ENCODE data around the gene MISP3.

MISP3 gene

GRCh38 chr19:14102756-14103155 lies 30.2 kb downstream of the MISP3 start:
- no peak for DNase-seq (ENCODE audit: low spot score)

GRCh38 chr19:14103310-14103709 lies 30.7 kb downstream of the MISP3 start:
- DNase-seq (ENCODE audit: low spot score), result no peak

- DNase-seq (ENCODE audit: low spot score), result no peak
Measured at GRCh38 chr19:14105680-14106079, 33.1 kb downstream of the MISP3 start.

- DNase-seq (ENCODE audit: low spot score), result no peak
Measured at GRCh38 chr19:14106840-14107239, 34.3 kb downstream of the MISP3 start.

GRCh38 chr19:14107581-14108461 lies 35.2 kb downstream of the MISP3 start:
- no peak for DNase-seq (ENCODE audit: low spot score)

- DNase-seq (ENCODE audit: low spot score), result no peak
Measured at GRCh38 chr19:14110650-14111049, 38.1 kb downstream of the MISP3 start.

GRCh38 chr19:14111486-14111885 lies 38.9 kb downstream of the MISP3 start:
- DNase-seq (ENCODE audit: low spot score), result no peak

- DNase-seq (ENCODE audit: low spot score), result peak; percentile 71
Measured at GRCh38 chr19:14112051-14112808, 39.6 kb downstream of the MISP3 start.

GRCh38 chr19:14112809-14113385 lies 40.3 kb downstream of the MISP3 start:
- DNase-seq (ENCODE audit: low spot score), result peak; percentile 61

- no peak for DNase-seq (ENCODE audit: low spot score)
Measured at GRCh38 chr19:14113762-14114414, 41.3 kb downstream of the MISP3 start.

GRCh38 chr19:14114439-14114838 lies 41.9 kb downstream of the MISP3 start:
- no peak for DNase-seq (ENCODE audit: low spot score)

GRCh38 chr19:14114854-14115253 lies 42.3 kb downstream of the MISP3 start:
- DNase-seq (ENCODE audit: low spot score), result peak; percentile 69

GRCh38 chr19:14115756-14116155 lies 43.2 kb downstream of the MISP3 start:
- DNase-seq (ENCODE audit: low spot score), result no peak

- no peak for DNase-seq (ENCODE audit: low spot score)
Measured at GRCh38 chr19:14116525-14116917, 43.9 kb downstream of the MISP3 start.

GRCh38 chr19:14116918-14117578 lies 44.5 kb downstream of the MISP3 start:
- DNase-seq (ENCODE audit: low spot score), result peak; percentile 62

- DNase-seq (ENCODE audit: low spot score), result peak; percentile 99
Measured at GRCh38 chr19:14117668-14118164, 45.1 kb downstream of the MISP3 start, which contains the start of gene PRKACA. Gene PRKACA (minus strand): TSS chr19:14117762. CDS start chr19:14117547, 215 bp downstream.

GRCh38 chr19:14118165-14119051 lies 45.8 kb downstream of the MISP3 start:
- DNase-seq (ENCODE audit: low spot score), result no peak

GRCh38 chr19:14119146-14119545 lies 46.6 kb downstream of the MISP3 start:
- no peak for DNase-seq (ENCODE audit: low spot score)

- no peak for DNase-seq (ENCODE audit: low spot score)
Measured at GRCh38 chr19:14119644-14120496, 47.3 kb downstream of the MISP3 start.

- DNase-seq (ENCODE audit: low spot score), result no peak
Measured at GRCh38 chr19:14120497-14120780, 47.9 kb downstream of the MISP3 start.
